ENCODE measurements around the gene KAZN. TPM values are rescaled to one million over a fixed set of nuclear protein-coding genes. Genes with fewer than 3 reads are reported as not detected.

KAZN gene
- total RNA-seq, 1 donor from 2014 or later = 11.6 TPM

- no peak for DNase-seq (ENCODE audit: low read depth, low spot score)
- Mint-ChIP-seq H3K27ac (ENCODE audit: unreplicated experiment) (no peak overlapping the region), H3K4me3 (no peak overlapping the region), H3K27me3 (ENCODE audit: low read depth) (no peaks in the 10 kb centered on the region), H3K36me3 (ENCODE audit: low read depth) (peaks cover 15% of the 10 kb centered on the region), H3K4me1 (peaks cover 6% of the 10 kb centered on the region), H3K9me3 (peaks cover 15% of the 10 kb centered on the region)
- no peak for TF ChIP-seq CTCF (conservative IDR thresholded peaks at IDR 0.05)
These were observed 79.6 kb downstream of the KAZN start for GRCh38 chr1:14678011-14678638.

GRCh38 chr1:14679027-14679688, 80.7 kb downstream of the KAZN start:
- Mint-ChIP-seq H3K27me3 (ENCODE audit: low read depth) (no peaks in the 10 kb centered on the region), H3K36me3 (ENCODE audit: low read depth) (peaks cover 9% of the 10 kb centered on the region), H3K9me3 (peaks cover 15% of the 10 kb centered on the region), H3K4me3 (no peak overlapping the region), H3K27ac (ENCODE audit: unreplicated experiment) (no peak overlapping the region), H3K4me1 (peaks cover 6% of the 10 kb centered on the region)
- no peak for DNase-seq (ENCODE audit: low read depth, low spot score)
- no peak for TF ChIP-seq CTCF (conservative IDR thresholded peaks at IDR 0.05)

DNA sequence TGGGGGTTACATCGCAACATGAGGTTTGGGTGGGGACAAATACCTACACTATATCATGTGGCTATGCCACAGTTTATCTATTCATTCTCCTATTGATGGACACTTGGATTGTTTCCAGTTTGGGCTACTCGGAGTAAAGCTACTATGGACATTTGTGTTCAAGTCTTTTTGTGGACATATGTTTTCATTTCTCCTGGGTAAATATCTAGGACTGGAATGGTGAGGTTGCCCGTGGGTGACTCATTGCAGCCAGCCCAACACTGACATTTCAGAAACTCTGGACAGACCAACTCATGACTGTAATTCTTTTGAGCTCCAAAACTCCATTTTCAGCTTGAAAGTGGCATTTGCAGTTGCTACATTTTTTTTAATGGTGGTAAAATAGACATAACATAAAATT, 82.7 kb downstream of the KAZN start:
- no peak for TF ChIP-seq CTCF (conservative IDR thresholded peaks at IDR 0.05)
- peaks cover 7% of the 10 kb centered on the region for H3K9me3 Mint-ChIP-seq
- H3K27me3 Mint-ChIP-seq (ENCODE audit: low read depth) = no peaks in the 10 kb centered on the region
- H3K4me3 Mint-ChIP-seq = no peak overlapping the region
- peaks cover 6% of the 10 kb centered on the region for H3K4me1 Mint-ChIP-seq
- peaks cover 8% of the 10 kb centered on the region for H3K36me3 Mint-ChIP-seq (ENCODE audit: low read depth)
- DNase-seq (ENCODE audit: low read depth, low spot score) = no peak
- H3K27ac Mint-ChIP-seq (ENCODE audit: unreplicated experiment) = no peak overlapping the region

DNA sequence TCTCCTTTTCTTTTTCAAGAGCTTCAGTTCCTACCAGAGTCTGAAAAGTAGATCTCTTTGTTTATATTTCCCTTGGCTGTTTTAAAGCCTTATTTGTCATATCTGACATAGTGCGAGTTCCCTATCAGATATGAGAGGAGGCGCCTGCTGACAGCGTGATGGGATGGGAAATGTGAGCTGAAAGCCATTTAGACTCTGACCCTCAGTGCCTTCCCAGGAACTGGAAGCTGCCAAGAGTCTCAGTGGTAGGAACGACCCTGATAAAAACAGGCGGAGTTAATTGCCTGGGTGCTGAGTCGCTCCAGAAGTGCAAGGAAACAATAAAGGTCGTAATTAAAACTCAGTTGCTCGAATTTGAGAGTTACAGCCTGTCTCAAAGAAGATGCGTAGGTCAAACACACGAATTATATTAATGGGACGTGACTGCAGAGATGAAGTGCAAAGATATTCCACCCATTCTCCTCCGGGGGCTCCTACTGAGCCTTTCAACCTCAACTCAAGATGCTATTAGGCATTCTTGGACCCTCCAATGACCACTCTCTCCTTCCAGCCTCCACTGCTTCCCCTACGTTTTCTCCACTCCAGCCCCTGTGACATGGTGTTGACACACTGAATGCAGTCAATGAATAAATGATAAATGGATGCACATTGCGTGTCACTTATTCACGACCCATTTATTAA, 84.6 kb downstream of the KAZN start:
- DNase-seq (ENCODE audit: low read depth, low spot score) = no peak

GRCh38 chr1:14685078-14685477, 86.6 kb downstream of the KAZN start:
- Mint-ChIP-seq H3K4me3 (no peak overlapping the region), H3K27ac (ENCODE audit: unreplicated experiment) (no peak overlapping the region), H3K27me3 (ENCODE audit: low read depth) (no peaks in the 10 kb centered on the region), H3K9me3 (no peaks in the 10 kb centered on the region), H3K36me3 (ENCODE audit: low read depth) (peaks cover 3% of the 10 kb centered on the region), H3K4me1 (peaks cover 15% of the 10 kb centered on the region)
- DNase-seq (ENCODE audit: low read depth, low spot score) = no peak
- no peak for TF ChIP-seq CTCF (conservative IDR thresholded peaks at IDR 0.05)

More for the DNA sequence above, 84.6 kb downstream of the KAZN start:
- Mint-ChIP-seq H3K4me1 (peaks cover 6% of the 10 kb centered on the region), H3K36me3 (ENCODE audit: low read depth) (peaks cover 3% of the 10 kb centered on the region), H3K4me3 (no peak overlapping the region), H3K9me3 (no peaks in the 10 kb centered on the region), H3K27ac (ENCODE audit: unreplicated experiment) (no peak overlapping the region), H3K27me3 (ENCODE audit: low read depth) (no peaks in the 10 kb centered on the region)
- no peak for TF ChIP-seq CTCF (conservative IDR thresholded peaks at IDR 0.05)

Measured in neural crest cell (in vitro differentiated cells).